NCI-H1048 (cell line): Measurements from ENCODE around the gene SNRPN.
"Not testable (repeated sequence)": the region's sequence is repeated elsewhere in the genome, so short reads cannot be mapped to it uniquely, and the experiment has no call there.

Source experiments
- DNase-seq: peaks from one replicate; lab custom pipeline; 2025; lab: John Stamatoyannopoulos, UW

The SNRPN gene

DNA sequence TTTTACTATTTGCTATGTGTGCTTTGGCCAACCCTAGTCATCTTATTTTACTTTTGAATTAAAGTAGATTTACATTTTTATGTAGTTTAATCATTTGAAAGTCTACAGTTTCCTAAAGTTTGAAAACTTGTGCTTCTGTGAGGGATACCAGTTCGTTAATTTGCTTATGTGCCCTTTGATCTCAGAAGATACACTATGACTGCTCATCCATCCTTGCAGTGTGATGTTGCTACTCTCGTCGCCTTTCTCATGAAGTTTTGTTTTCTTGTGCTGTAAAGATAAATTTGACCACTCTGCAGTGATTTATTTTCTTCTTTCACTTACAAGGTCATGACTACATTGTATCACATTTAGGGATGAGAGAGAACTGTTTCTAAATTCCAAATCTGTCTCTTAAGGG is 16.3 kb downstream of the SNRPN start:
- no peak for DNase-seq

DNA sequence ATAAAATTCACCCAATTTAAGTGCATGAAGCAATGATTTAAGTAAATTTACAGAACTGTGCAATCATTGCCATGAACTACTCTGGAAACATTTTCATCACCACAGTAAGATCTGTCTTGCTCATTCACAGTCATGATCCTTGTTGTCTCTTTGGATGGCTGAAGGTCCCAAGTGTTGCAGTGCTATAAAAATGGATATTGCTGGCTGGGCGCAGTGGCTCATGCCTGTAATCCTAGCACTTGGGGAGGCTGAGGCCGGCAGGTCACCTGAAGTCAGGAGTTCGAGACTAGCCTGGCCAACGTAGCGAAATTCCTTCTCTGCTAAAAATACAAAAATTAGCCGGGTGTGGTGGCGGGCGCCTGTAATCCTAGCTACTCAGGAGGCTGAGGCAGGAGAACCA is 17.0 kb downstream of the SNRPN start:
- DNase-seq, result no peak

DNA sequence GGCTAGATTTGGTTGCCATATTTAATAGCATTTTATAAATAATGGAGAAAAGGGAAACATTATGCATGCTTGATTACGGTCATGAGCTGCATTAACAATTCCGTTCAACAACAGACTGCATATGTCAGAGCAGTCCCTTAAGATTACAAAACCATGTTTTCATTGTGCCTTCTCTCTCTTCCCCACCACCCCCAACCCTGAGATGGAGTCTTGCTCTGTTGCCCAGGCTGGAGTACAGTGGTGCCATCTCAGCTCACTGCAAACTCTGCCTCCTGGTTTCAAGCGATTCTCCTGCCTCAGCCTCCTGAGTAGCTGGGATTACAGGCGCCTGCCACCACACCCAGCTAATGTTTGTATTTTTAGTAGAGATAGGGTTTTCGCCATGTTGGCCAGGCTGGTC is 17.9 kb downstream of the SNRPN start:
- DNase-seq, result not testable (repeated sequence)

DNA sequence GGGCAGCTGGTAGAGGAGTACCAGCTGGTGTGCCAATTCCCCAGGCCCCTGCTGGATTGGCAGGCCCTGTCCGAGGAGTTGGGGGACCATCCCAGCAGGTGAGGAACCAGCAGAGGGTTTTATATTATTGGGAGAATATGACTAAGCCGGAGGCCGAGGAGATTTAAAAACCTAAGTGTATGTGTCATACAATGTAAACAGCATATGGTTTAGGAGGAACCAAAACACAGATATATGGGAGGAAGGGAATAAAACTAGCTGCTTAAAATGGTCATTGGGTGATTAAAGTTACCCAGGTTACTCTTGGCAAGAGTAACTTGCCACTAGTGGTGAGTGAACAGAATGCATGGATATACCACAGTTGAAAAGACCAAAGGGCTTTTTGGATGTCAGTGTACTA is 22.1 kb downstream of the SNRPN start:
- DNase-seq, result no peak

DNA sequence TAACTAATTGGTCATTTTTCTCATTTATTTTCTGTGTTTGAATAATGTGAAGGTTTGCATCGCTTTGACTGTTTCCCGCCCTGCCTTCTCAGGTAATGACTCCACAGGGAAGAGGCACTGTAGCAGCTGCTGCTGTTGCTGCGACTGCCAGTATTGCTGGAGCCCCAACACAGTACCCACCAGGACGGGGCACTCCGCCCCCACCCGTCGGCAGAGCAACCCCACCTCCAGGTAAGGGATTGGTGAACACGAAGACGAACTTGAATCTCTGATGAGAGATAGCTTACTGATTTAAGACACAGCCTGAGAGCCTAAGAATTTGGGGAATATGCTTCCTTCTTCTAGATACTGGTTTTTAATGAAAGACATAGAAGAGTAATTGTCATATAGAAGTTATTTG is 22.9 kb downstream of the SNRPN start:
- no peak for DNase-seq

DNA sequence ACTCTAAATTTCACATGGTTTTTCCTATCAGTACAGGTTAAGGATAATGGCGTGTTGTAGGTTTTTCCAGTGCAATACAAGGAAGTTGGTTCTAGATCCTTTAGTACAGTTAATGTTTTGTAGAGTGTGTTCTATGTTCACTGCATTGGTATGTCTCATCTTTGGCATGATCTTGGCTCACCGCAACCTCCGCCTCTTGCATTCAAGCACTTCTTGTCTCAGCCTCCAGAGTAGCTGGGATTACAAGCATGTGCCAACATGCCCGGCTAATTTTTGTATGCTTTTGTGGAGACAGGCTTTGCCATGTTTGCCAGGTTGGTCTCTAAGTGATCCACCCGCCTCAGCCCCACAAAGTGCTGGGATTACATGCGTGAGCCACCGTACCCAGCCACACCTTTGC is 30.4 kb downstream of the SNRPN start:
- no peak for DNase-seq

DNA sequence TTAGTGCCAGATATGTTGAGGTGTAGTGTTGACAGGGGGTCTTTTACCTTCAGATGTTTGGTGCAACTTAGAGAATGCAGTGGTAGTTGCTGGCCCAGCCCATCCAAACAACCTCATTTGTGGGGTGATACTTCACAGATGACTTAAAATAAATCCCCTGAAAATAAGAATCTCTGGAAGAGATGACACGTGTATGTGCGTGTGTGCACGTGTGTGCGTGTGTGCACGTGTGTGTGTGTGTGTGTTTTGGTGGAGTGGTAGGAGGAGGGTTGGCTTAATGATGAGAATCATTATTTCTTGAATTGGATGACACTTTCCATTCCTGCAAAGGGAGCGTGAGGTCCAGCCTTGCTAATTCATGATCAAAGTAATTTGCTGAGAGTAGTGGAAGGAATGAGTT is 31.9 kb downstream of the SNRPN start:
- DNase-seq, result no peak

DNA sequence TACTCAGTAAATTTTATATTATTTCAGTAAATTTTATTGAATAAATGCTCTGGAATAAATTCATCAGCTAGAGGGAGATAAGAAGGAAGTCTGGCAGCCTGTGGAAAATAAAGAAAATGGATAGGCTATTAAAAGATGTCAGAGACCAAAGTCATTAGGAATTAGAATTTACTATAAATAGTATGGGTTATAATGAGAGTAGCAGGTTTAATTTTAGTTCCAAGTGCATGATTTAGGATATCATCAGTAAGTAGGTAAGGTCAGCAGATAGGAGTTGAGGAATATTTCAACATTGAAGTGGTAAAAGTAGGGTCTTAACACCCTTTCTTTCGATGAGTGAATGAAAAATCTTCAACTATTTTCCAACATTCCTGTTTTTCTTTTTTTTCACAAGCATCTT is 64.6 kb downstream of the SNRPN start:
- DNase-seq, result no peak

DNA sequence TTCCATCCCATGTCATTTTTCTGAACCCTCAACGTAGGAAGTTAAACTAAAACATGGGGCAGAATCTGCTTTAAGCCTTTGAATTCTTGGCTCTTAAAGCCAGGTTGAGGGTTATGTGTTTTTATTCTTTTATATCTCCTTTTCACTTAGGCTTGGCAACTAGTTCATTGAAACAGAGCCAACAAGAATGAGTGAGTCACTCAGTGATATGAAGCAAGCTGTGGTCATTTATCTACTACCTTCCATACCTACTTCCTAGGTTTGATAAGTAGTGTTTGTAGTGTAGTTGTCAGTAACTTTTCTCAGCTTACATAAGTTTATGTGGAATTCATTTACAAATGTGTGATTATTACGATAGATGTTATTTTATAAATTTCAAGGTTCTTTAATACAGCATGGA is 67.4 kb downstream of the SNRPN start:
- no peak for DNase-seq
